MG63 (cell line): ENCODE measurements around the gene ERFL. TPM values are rescaled to one million over a fixed set of nuclear protein-coding genes. Genes with fewer than 3 reads are reported as not detected.

Source experiments
- DNase-seq: peaks from one replicate; pipeline ENCODE4 v3.0.0-alpha.2; 2020
- H3K27me3 ChIP-seq: fragments of 250-450 bp; sonication (Bioruptor Pico); 2 replicates; pipeline ENCODE4 v1.5.1; 2020; ENCODE audit warnings: mild to moderate bottlenecking, moderate library complexity
- H3K36me3 ChIP-seq: fragments of 250-450 bp; sonication (Bioruptor Pico); 2 replicates; pipeline ENCODE4 v1.5.1; 2020; ENCODE audit warnings: mild to moderate bottlenecking, moderate library complexity
- H3K4me3 ChIP-seq: fragments of 250-450 bp; sonication (Bioruptor Pico); 2 replicates; pipeline ENCODE4 v1.5.1; 2020; ENCODE audit warnings: mild to moderate bottlenecking, moderate library complexity
- H3K9me3 ChIP-seq: fragments of 250-450 bp; sonication (Bioruptor Pico); 2 replicates; pipeline ENCODE4 v1.5.1; 2020; ENCODE audit warnings: mild to moderate bottlenecking, moderate library complexity
- total RNA-seq: library from RNA; depleted of rRNA; stranded (reverse); fragments of >200 nt; shearing (Covaris generic); gene quantifications from 2 replicates; pipeline ENCODE4 v1.2.3, GENCODE V29; 2014; ENCODE audit warnings: low replicate concordance; rRNA removed

Gene ERFL
- total RNA-seq, 1 experiment from 2014 or later = not detected

- 0 out of 2 replicates have a peak, but pooled peaks cover 2% of the 10 kb centered on the region for H3K27me3 ChIP-seq
- H3K4me3 ChIP-seq = no peak overlapping the region
- H3K9me3 ChIP-seq = no peaks in the 10 kb centered on the region
- peaks cover 91% of the 10 kb centered on the region for H3K36me3 ChIP-seq
- DNase-seq = no peak
These were observed 63.9 kb downstream of the ERFL start for GRCh38 chr19:41864374-41864773.

- Histone ChIP-seq H3K4me3 (peak overlapping the region; percentile 100; the same call in 1 of the 2 replicates), H3K36me3 (peaks cover 81% of the 10 kb centered on the region)
These were observed 64.9 kb downstream of the ERFL start for GRCh38 chr19:41863209-41863931.

GRCh38 chr19:41862445-41862986 lies 65.7 kb downstream of the ERFL start:
- H3K36me3 ChIP-seq = peaks cover 73% of the 10 kb centered on the region
- 0 out of 2 replicates have a peak, but pooled peaks cover 2% of the 10 kb centered on the region for H3K27me3 ChIP-seq
- no peak for DNase-seq
- no peaks in the 10 kb centered on the region for H3K9me3 ChIP-seq
- peak overlapping the region; percentile 100 for H3K4me3 ChIP-seq

More at GRCh38 chr19:41863209-41863931, 64.9 kb downstream of the ERFL start:
- Histone ChIP-seq H3K9me3 (no peaks in the 10 kb centered on the region), H3K27me3 (0 out of 2 replicates have a peak, but pooled peaks cover 2% of the 10 kb centered on the region)
- no peak for DNase-seq

GRCh38 chr19:41861846-41862245 lies 66.4 kb downstream of the ERFL start:
- H3K27me3 ChIP-seq = 0 out of 2 replicates have a peak, but pooled peaks cover 2% of the 10 kb centered on the region
- peak overlapping the region; percentile 100 for H3K4me3 ChIP-seq
- H3K36me3 ChIP-seq = peaks cover 66% of the 10 kb centered on the region
- no peak for DNase-seq
- H3K9me3 ChIP-seq = no peaks in the 10 kb centered on the region

GRCh38 chr19:41861116-41861768 lies 67.0 kb downstream of the ERFL start:
- Histone ChIP-seq H3K27me3 (0 out of 2 replicates have a peak, but pooled peaks cover 4% of the 10 kb centered on the region), H3K4me3 (peak overlapping the region; percentile 100), H3K9me3 (no peaks in the 10 kb centered on the region), H3K36me3 (peaks cover 60% of the 10 kb centered on the region)
- DNase-seq = no peak

- Histone ChIP-seq H3K27me3 (peaks cover 4% of the 10 kb centered on the region; the same call in 1 of the 2 replicates), H3K36me3 (peaks cover 53% of the 10 kb centered on the region), H3K9me3 (no peaks in the 10 kb centered on the region), H3K4me3 (peak overlapping the region; percentile 100)
- no peak for DNase-seq
These were observed 67.7 kb downstream of the ERFL start for GRCh38 chr19:41860419-41861115.

- Histone ChIP-seq H3K9me3 (no peaks in the 10 kb centered on the region), H3K27me3 (peaks cover 8% of the 10 kb centered on the region)
- DNase-seq = peak; percentile 97
These were observed 68.4 kb downstream of the ERFL start, which contains the start of gene RPS19 for GRCh38 chr19:41859618-41860418. RPS19 (plus strand) TSS chr19:41860255; CDS start chr19:41860775, 520 bp downstream.

GRCh38 chr19:41859213-41859617 lies 69.0 kb downstream of the ERFL start:
- Histone ChIP-seq H3K4me3 (peak overlapping the region; percentile 100), H3K9me3 (no peaks in the 10 kb centered on the region), H3K36me3 (peaks cover 40% of the 10 kb centered on the region), H3K27me3 (peaks cover 14% of the 10 kb centered on the region)
- DNase-seq = no peak

More at GRCh38 chr19:41859618-41860418, 68.4 kb downstream of the ERFL start, which contains the start of gene RPS19:
- Histone ChIP-seq H3K36me3 (peaks cover 46% of the 10 kb centered on the region), H3K4me3 (peak within 1 kb of the TSS; percentile 100)

Other genes starting within 250 kb of the ERFL start
- not detected in 2 replicates for gene CEACAM7, start 240.2 kb downstream of the ERFL start, total RNA-seq
- not detected in 2 replicates for gene CEACAM5, start 219.8 kb downstream of the ERFL start, total RNA-seq
- not detected in 2 replicates for gene CEACAM6, start 172.9 kb downstream of the ERFL start, total RNA-seq
- not detected in 2 replicates for gene CEACAM3, start 131.9 kb downstream of the ERFL start, total RNA-seq
- gene LYPD4, start 83.8 kb downstream of the ERFL start, total RNA-seq = not detected in 2 replicates
- not detected in 2 replicates for gene DMRTC2, start 83.4 kb downstream of the ERFL start, total RNA-seq
- gene RPS19, start 68.2 kb downstream of the ERFL start, total RNA-seq = 1,133 and 2,559 TPM in 2 replicates
- 0.07 TPM in 1 of 2 replicates, not detected in the other for gene CD79A, start 51.2 kb downstream of the ERFL start, total RNA-seq
- 107 and 142 TPM in 2 replicates for gene ARHGEF1, start 45.3 kb downstream of the ERFL start, total RNA-seq
- gene RABAC1, start 30.9 kb upstream of the ERFL start, total RNA-seq = 220 and 231 TPM in 2 replicates
- gene ATP1A3, start 65.8 kb upstream of the ERFL start, total RNA-seq = not detected in 2 replicates
- gene GRIK5, start 141.8 kb upstream of the ERFL start, total RNA-seq = not detected in 2 replicates
- gene ZNF574, start 147.7 kb upstream of the ERFL start, total RNA-seq = 18.8 and 20.4 TPM in 2 replicates
- not detected in 2 replicates for gene POU2F2, start 204.0 kb upstream of the ERFL start, total RNA-seq